H9 (cell line): Measurements from ENCODE around the gene TMEM269. TPM values are rescaled to one million over a fixed set of nuclear protein-coding genes. Genes with fewer than 3 reads are reported as not detected.

Experiments used
- DNase-seq: peaks from one replicate; pipeline ENCODE4 v3.0.0-alpha.2; 2017
- H2AFZ ChIP-seq: one replicate; pipeline ENCODE4 v1.6.1; 2013; ENCODE audit warnings: mild to moderate bottlenecking, low read length, control low read depth, moderate library complexity
- H2AK5ac ChIP-seq: 2 replicates; pipeline ENCODE4 v1.6.1; 2013; ENCODE audit warnings: low read length, control low read depth, mixed read lengths; ENCODE audit not compliant: insufficient read length
- H2BK120ac ChIP-seq: one replicate; pipeline ENCODE4 v1.6.1; 2013; ENCODE audit warnings: low read depth, mild to moderate bottlenecking, low read length, control low read depth, inconsistent platforms; ENCODE audit not compliant: poor library complexity, severe bottlenecking
- H2BK12ac ChIP-seq: 2 replicates; pipeline ENCODE4 v1.6.1; 2013; ENCODE audit warnings: low read length, control low read depth, mixed read lengths, low read depth; ENCODE audit not compliant: insufficient read length
- H2BK15ac ChIP-seq: 2 replicates; pipeline ENCODE4 v1.6.1; 2013; ENCODE audit warnings: low read depth, low read length, control low read depth
- H2BK20ac ChIP-seq: one replicate; pipeline ENCODE4 v1.6.1; 2013; ENCODE audit warnings: low read depth, mild to moderate bottlenecking, low read length, control low read depth, inconsistent platforms; ENCODE audit not compliant: poor library complexity, severe bottlenecking
- H2BK5ac ChIP-seq: 2 replicates; pipeline ENCODE4 v1.6.1; 2013; ENCODE audit warnings: low read length, control low read depth, mixed read lengths; ENCODE audit not compliant: insufficient read length
- H3K14ac ChIP-seq: 2 replicates; pipeline ENCODE4 v1.6.1; 2013; ENCODE audit warnings: low read length, control low read depth; ENCODE audit not compliant: insufficient read depth
- H3K18ac ChIP-seq: 2 replicates; pipeline ENCODE4 v1.6.1; 2013; ENCODE audit warnings: low read depth, mild to moderate bottlenecking, mixed read lengths, low read length, control low read depth; ENCODE audit not compliant: insufficient read length
- H3K23ac ChIP-seq: 2 replicates; pipeline ENCODE4 v1.6.1; 2013; ENCODE audit warnings: low read length, control low read depth, mixed read lengths, low read depth; ENCODE audit not compliant: insufficient read length
- H3K23me2 ChIP-seq: 2 replicates; pipeline ENCODE4 v1.6.1; 2013; ENCODE audit warnings: low read depth, mild to moderate bottlenecking, mixed read lengths, low read length, control low read depth; ENCODE audit not compliant: insufficient read length, poor library complexity, severe bottlenecking
- H3K27ac ChIP-seq: 2 replicates; pipeline ENCODE4 v1.5.1; 2013; ENCODE audit warnings: low read length, control low read depth, mixed read lengths, low read depth; ENCODE audit not compliant: insufficient read length
- H3K27me3 ChIP-seq: 2 replicates; pipeline ENCODE4 v1.6.1; 2013; ENCODE audit warnings: low read length, control low read depth, inconsistent platforms; ENCODE audit not compliant: insufficient read depth
- H3K4ac ChIP-seq: 2 replicates; pipeline ENCODE4 v1.6.1; 2013; ENCODE audit warnings: low read depth, mild to moderate bottlenecking, control low read depth, inconsistent platforms, low read length, moderate library complexity
- H3K4me1 ChIP-seq: 2 replicates; pipeline ENCODE4 v1.6.1; 2013; ENCODE audit warnings: low read length, control low read depth, inconsistent platforms; ENCODE audit not compliant: insufficient read depth
- H3K4me2 ChIP-seq: 2 replicates; pipeline ENCODE4 v1.6.1; 2013; ENCODE audit warnings: low read length, control low read depth, mixed read lengths; ENCODE audit not compliant: insufficient read length, insufficient read depth
- H3K56ac ChIP-seq: 2 replicates; pipeline ENCODE4 v1.6.1; 2013; ENCODE audit warnings: low read depth, mild to moderate bottlenecking, mixed read lengths, low read length, control low read depth; ENCODE audit not compliant: insufficient read length
- H3K79me1 ChIP-seq: 2 replicates; pipeline ENCODE4 v1.6.1; 2013; ENCODE audit warnings: low read depth, mild to moderate bottlenecking, moderate library complexity, low read length, control low read depth, inconsistent platforms; ENCODE audit not compliant: insufficient read depth, poor library complexity, severe bottlenecking
- H3K79me2 ChIP-seq: 2 replicates; pipeline ENCODE4 v1.6.1; 2013; ENCODE audit warnings: low read length, control low read depth, inconsistent platforms; ENCODE audit not compliant: insufficient read depth
- H3K9ac ChIP-seq: 2 replicates; pipeline ENCODE4 v1.6.1; 2013; ENCODE audit warnings: low read length, control low read depth, mixed read lengths; ENCODE audit not compliant: insufficient read length; ENCODE audit errors: extremely low read depth
- H3K9me3 ChIP-seq: one replicate; pipeline ENCODE4 v1.6.1; 2013; ENCODE audit warnings: low read depth, low read length, inconsistent platforms; ENCODE audit not compliant: control insufficient read depth
- H3T11ph ChIP-seq: one replicate; pipeline ENCODE4 v1.6.1; 2013; ENCODE audit warnings: mild to moderate bottlenecking, low read length, control low read depth, inconsistent platforms
- H4K20me1 ChIP-seq: one replicate; pipeline ENCODE4 v1.6.1; 2013; ENCODE audit not compliant: control insufficient read depth, insufficient read length, insufficient read depth
- H4K5ac ChIP-seq: 2 replicates; pipeline ENCODE4 v1.6.1; 2013; ENCODE audit warnings: low read depth, mild to moderate bottlenecking, mixed read lengths, low read length, control low read depth; ENCODE audit not compliant: insufficient read length
- H4K8ac ChIP-seq: replicated peaks from 2 replicates; pipeline ENCODE4 v1.6.1; 2013; ENCODE audit warnings: low read length, control low read depth, mixed read lengths, low read depth; ENCODE audit not compliant: insufficient read length
- H4K91ac ChIP-seq: 2 replicates; pipeline ENCODE4 v1.6.1; 2013; ENCODE audit warnings: low read depth, mild to moderate bottlenecking, moderate library complexity, mixed read lengths, low read length, control low read depth; ENCODE audit not compliant: insufficient read length
- H3K27ac Mint-ChIP-seq, 3 experiments: 2 replicates in 2 of 3; 3 replicates in 1 of 3; pipeline ENCODE4 v1.8.0; 2020 to 2021; ENCODE audit warnings: mixed read lengths in 3 of 3, mild to moderate bottlenecking in 1 of 3, moderate library complexity in 1 of 3
- H3K27me3 Mint-ChIP-seq: 2 replicates; pipeline ENCODE4 v1.8.0; 2021; ENCODE audit warnings: low read depth, mild to moderate bottlenecking, moderate library complexity, mixed read lengths
- H3K36me3 Mint-ChIP-seq, 3 experiments: 2 replicates in 2 of 3; 3 replicates in 1 of 3; pipeline ENCODE4 v1.8.0; 2020 to 2021; ENCODE audit warnings: low read depth in 3 of 3, mixed read lengths in 3 of 3; ENCODE audit not compliant: insufficient read depth in 1 of 3
- H3K4me1 Mint-ChIP-seq, 2 experiments: 2 replicates each; pipeline ENCODE4 v1.8.0; 2020; ENCODE audit warnings: mixed read lengths in 2 of 2
- H3K4me3 Mint-ChIP-seq, 2 experiments: 2 replicates in 1 of 2; 3 replicates in 1 of 2; pipeline ENCODE4 v1.8.0; 2020 to 2021; ENCODE audit warnings: mild to moderate bottlenecking in 2 of 2, mixed read lengths in 2 of 2, moderate library complexity in 1 of 2
- H3K9me3 Mint-ChIP-seq, 2 experiments: 2 replicates in 1 of 2; 3 replicates in 1 of 2; pipeline ENCODE4 v1.8.0; 2020; ENCODE audit warnings: mild to moderate bottlenecking in 2 of 2, mixed read lengths in 2 of 2, moderate library complexity in 1 of 2
- CTCF ChIP-seq: fragments of 200-600 bp; sonication (generic); conservative IDR thresholded peaks from 3 replicates; pipeline ENCODE4 v1.8.0; 2021; ENCODE audit warnings: antibody characterized with exemption, mild to moderate bottlenecking
- WGBS: extraction: QIAGEN DNeasy Blood & Tissue Kit; methylation state at CpG from one replicate; pipeline ENCODE4 v1.1.7; 2013; ENCODE audit warnings: missing lambda C conversion rate, low lambda C conversion rate, mixed read lengths; ENCODE audit not compliant: insufficient read length; ENCODE audit errors: extremely low coverage; 5-methylcytosine and 5-hydroxymethylcytosine counted together
- total RNA-seq: library from RNA; stranded (reverse); gene quantifications from 2 replicates; pipeline ENCODE4 v1.2.1, GENCODE V29; 2021

Gene TMEM269
- total RNA-seq, 1 experiment from 2014 or later, result 0.17 TPM

GRCh38 chr1:42822800-42823392, 38.1 kb downstream of the TMEM269 start:
- no peak overlapping the region for H2AFZ ChIP-seq
- WGBS, result no CpG with 5 or more reads among the region's 2 CpGs

More at GRCh38 chr1:42822800-42823392, 38.1 kb downstream of the TMEM269 start:
- Histone ChIP-seq H3K79me1 (no peaks in the 10 kb centered on the region), H3K9me3 (no peaks in the 10 kb centered on the region), H2BK12ac (no peak overlapping the region), H2BK20ac (no peak overlapping the region), H3K4me1 (no peaks in the 10 kb centered on the region; the same call in 1 of the 2 replicates), H3K27ac (no peak overlapping the region), H2BK15ac (no peak overlapping the region), H4K5ac (no peak overlapping the region), H4K8ac (no peak overlapping the region), H3K9ac (no peak overlapping the region), H4K91ac (no peak overlapping the region), H3T11ph (no peak overlapping the region), H3K79me2 (no peaks in the 10 kb centered on the region; the same call in 1 of the 2 replicates), H3K23ac (no peak overlapping the region), H2BK5ac (no peak overlapping the region), H2AK5ac (no peak overlapping the region), H2BK120ac (no peak overlapping the region), H3K27me3 (no peaks in the 10 kb centered on the region), H4K20me1 (no peaks in the 10 kb centered on the region), H3K4ac (no peak overlapping the region), H3K18ac (no peak overlapping the region), H3K23me2 (no peaks in the 10 kb centered on the region), H3K4me2 (no peak overlapping the region), H3K56ac (no peak overlapping the region), H3K14ac (no peak overlapping the region)
- peaks cover 19 to 22% of the 10 kb centered on the region in 2 experiments for H3K4me1 Mint-ChIP-seq
- H3K27ac Mint-ChIP-seq, result peak overlapping the region in 1 of 3 experiments; percentile 30; a peak in 2 of 7 replicates
- H3K27me3 Mint-ChIP-seq, result no peaks in the 10 kb centered on the region
- no peaks in the 10 kb centered on the region; a peak in 1 of 7 replicates for H3K36me3 Mint-ChIP-seq
- H3K9me3 Mint-ChIP-seq, result no peaks in the 10 kb centered on the region
- H3K4me3 Mint-ChIP-seq, result no peak overlapping the region
- TF ChIP-seq CTCF, result no peak
- DNase-seq, result no peak
